Muscle layer of duodenum (tissue), 2 donors: ENCODE data around the gene SLC2A3.
"Not testable (repeated sequence)": the region's sequence is repeated elsewhere in the genome, so short reads cannot be mapped to it uniquely, and the experiment has no call there.

Source experiments
- H3K27ac ChIP-seq: one replicate; pipeline ENCODE4 v1.7.0; 2013; ENCODE audit warnings: mild to moderate bottlenecking, low read length
- H3K27me3 ChIP-seq: one replicate; pipeline ENCODE4 v1.7.0; 2013; ENCODE audit warnings: low read depth, mild to moderate bottlenecking, control low read depth, low read length
- H3K36me3 ChIP-seq, 2 donors: one replicate each; pipeline ENCODE4 v1.7.0; 2013; ENCODE audit warnings: low read length in 2 of 2, control low read depth in 1 of 2, mild to moderate bottlenecking in 1 of 2; ENCODE audit not compliant: insufficient read depth in 2 of 2, control insufficient read depth in 1 of 2
- H3K4me1 ChIP-seq, 2 donors: one replicate each; pipeline ENCODE4 v1.7.0; 2013; ENCODE audit warnings: low read length in 2 of 2, mild to moderate bottlenecking in 2 of 2, control low read depth in 1 of 2, moderate library complexity in 1 of 2; ENCODE audit not compliant: insufficient read depth in 2 of 2, control insufficient read depth in 1 of 2
- H3K4me3 ChIP-seq, 2 donors: one replicate each; pipeline ENCODE4 v1.7.0; 2013; ENCODE audit warnings: low read length in 2 of 2, low read depth in 1 of 2, mild to moderate bottlenecking in 1 of 2
- H3K9me3 ChIP-seq, 2 donors: one replicate each; pipeline ENCODE4 v1.7.0; 2013; ENCODE audit warnings: low read length in 2 of 2, control low read depth in 1 of 2, mild to moderate bottlenecking in 1 of 2; ENCODE audit not compliant: control insufficient read depth in 1 of 2
- donor health status: healthy.

Gene SLC2A3

DNA sequence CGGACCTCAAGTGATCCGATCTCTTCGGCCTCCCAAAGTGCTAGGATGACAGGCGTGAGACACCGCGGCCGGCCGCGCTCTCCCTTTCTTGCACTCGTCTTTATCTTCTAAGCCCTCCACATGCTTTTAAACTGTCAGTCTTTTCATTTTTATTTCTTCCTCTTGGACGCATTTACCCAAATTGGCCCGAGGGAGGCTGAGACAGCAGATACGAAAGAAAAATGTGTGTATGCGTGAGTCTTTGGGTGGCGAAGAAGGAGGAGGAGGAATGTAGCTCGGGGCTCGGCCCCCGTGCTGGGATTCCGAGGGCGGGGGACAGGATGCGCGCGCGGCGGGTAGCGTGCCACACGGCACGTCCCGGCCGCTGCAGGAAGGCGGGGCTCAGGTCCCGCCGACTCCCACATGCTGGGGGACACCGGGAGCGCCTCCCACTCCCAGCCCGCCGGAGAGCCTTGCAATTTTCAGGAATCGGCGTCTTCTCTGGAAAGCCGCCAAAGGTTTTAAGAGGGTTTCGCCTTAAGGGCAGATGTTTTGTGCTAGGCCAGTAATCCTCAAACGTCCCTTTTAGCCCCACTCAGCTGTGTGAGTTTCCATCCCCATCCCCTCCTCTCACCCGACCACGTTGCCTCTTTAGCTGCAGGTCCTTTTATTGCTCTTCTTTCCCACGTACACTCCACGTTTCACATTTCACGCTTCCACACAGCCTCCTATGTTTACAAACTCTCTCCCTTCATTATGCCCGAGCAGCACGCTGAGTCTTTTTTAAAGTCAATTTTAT lies 34.7 kb upstream of the SLC2A3 start:
- Histone ChIP-seq H3K27ac (peak overlapping the region; percentile 94), H3K9me3 (no peaks in the 10 kb centered on the region), H3K4me1 (peaks cover 0 to 11% of the 10 kb centered on the region in 2 donors), H3K36me3 (no peaks in the 10 kb centered on the region), H3K27me3 (no peaks in the 10 kb centered on the region), H3K4me3 (peak overlapping the region; percentile 62 to 68)

DNA sequence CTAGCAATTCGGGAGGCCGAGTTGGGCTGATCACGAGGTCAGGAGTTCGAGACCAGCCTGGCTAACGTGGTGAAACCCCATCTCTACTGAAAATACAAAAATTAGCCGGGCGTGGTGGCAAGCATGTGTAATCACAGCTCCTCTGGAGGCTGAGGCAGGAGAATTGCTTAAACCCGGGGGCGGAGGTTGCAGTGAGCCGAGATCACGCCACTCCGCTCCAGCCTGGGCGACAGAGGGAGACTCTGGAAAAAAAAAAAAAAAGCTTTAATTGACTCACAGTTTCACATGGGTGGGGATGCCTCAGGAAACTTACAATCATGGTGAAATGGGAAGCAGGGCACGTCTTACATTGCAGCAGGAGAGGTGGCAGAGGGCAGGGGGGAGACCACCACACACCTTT lies 30.6 kb upstream of the SLC2A3 start:
- Histone ChIP-seq H3K4me3 (no peak overlapping the region), H3K27ac (no peak overlapping the region), H3K27me3 (no peaks in the 10 kb centered on the region), H3K36me3 (no peaks in the 10 kb centered on the region), H3K4me1 (peaks cover 0 to 11% of the 10 kb centered on the region in 2 donors), H3K9me3 (no peaks in the 10 kb centered on the region)

DNA sequence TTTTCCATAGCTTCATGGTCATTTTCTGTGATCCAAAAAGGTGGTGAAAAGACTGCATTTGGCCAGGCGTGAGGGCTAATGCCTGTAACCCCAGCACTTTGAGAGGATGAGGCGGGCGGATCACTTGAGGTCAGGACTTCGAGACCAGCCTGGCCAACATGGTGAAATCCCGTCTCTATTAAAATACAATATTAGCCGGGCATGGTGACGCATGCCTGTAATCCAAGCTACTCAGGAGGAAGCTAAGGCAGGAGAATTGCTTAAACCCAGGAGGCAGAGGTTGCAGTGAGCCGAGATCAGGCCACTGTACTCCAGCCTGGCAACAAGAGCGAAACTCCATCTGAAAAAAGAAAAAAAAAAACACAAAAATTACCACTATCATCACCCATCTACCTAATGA lies 28.7 kb upstream of the SLC2A3 start:
- not testable (repeated sequence) for H3K4me1 ChIP-seq, H3K9me3 ChIP-seq, H3K36me3 ChIP-seq, H3K27ac ChIP-seq, H3K4me3 ChIP-seq, H3K27me3 ChIP-seq

DNA sequence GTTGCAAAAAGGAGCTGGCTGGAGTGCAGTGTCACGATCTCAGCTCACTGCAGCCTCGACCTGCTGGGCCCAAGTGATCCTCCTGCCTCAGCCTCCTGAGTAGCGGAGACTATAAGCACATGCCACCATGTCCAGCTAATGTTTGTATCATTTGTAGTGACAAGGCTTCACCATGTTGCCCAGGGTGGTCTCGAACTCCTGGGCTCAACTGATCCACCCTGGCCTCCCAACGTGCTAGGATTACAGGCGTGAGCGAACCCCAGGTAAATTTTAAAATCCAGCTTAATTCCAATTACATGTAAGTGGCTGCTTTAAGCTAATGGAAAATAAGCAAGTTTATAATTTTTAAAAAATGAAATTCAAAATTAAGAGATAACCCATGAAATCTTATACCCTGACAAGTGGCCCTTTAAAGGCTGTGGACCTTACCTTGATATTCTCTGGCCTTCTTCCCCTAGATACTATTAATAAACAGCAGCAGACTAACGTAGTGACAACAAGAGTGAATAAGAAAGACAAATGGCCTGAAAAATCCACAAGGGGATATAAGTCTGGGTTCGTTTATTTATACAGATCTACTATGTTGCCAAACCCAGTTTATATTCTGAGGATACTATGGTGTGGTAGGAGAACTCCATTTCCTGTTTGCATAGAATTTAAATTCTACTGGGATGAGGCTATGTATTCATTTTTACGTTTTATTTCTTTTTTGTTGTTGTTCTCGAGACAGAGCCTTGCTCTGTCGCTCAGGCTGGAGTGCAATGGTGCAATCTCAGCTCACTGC lies 25.6 kb upstream of the SLC2A3 start:
- H3K4me3 ChIP-seq = peak overlapping the region in 1 of 2 donors; percentile 59
- H3K9me3 ChIP-seq = no peaks in the 10 kb centered on the region
- no peak overlapping the region for H3K27ac ChIP-seq
- peaks cover 3% of the 10 kb centered on the region in 2 donors for H3K4me1 ChIP-seq
- H3K36me3 ChIP-seq = no peaks in the 10 kb centered on the region
- no peaks in the 10 kb centered on the region for H3K27me3 ChIP-seq

DNA sequence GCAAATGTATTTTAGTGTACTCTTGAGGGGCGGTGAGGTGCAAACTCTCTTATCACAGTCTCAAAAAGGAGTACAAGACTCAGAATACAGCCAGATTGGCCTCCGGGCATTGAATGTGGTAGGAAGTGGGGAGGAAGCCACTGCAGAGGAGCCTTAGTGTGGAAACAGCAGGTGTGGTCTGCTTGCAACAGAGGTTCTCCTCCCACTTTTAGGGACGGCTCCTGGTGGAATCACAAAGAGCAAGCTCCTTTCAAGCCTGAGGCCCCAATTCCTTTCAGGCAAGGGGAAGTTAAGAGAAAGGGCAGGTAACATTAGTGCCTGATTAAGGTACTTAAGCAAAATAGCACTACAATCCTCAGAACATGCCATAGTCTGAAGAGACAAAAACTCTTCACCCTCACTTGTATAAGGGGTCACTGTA lies 23.7 kb upstream of the SLC2A3 start:
- Histone ChIP-seq H3K27ac (peak overlapping the region; percentile 2), H3K4me3 (peak overlapping the region in 1 of 2 donors; percentile 21), H3K4me1 (peaks cover 3% of the 10 kb centered on the region in 2 donors), H3K9me3 (no peaks in the 10 kb centered on the region), H3K36me3 (no peaks in the 10 kb centered on the region), H3K27me3 (no peaks in the 10 kb centered on the region)

DNA sequence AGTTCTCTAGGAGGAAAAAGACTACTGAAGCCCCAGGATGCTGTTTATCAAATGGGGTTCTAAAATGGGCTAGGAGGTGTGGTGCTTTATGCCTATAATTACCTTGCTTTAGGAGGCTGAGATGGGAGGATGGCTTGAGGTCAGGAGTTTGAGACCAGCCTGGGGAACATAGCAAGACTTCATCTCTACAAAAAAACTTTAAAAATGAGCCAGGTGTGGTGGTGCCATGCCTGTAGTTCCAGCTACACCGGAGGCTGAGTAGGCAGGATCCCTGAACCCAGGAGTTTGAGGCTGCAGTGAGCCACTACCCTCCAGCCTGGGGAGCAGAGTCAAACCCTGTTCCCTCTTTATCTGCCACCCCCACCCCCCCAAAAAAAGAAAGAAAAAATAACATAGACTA lies 23.3 kb upstream of the SLC2A3 start:
- H3K27me3 ChIP-seq = no peaks in the 10 kb centered on the region
- H3K4me3 ChIP-seq = no peak overlapping the region
- peaks cover 3% of the 10 kb centered on the region in 2 donors for H3K4me1 ChIP-seq
- peak overlapping the region; percentile 2 for H3K27ac ChIP-seq
- no peaks in the 10 kb centered on the region for H3K9me3 ChIP-seq
- H3K36me3 ChIP-seq = no peaks in the 10 kb centered on the region

DNA sequence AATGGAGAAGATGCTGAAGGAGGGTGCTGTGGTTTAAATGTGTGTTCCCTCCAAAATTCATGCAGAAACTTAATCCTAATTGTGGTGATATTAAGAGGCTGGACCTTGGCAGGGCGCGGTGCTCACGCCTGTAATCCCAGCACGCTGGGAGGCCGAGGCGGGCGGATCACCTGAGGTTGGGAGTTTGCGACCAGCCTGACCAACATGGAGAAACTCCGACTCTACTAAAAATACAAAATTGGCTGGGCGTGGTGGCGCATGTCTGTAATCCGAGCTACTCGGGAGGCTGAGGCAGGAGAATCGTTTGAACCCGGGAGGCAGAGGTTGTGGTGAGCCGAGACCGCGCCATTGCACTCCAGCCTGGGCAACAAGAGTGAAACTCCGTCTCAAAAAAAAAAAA lies 18.9 kb upstream of the SLC2A3 start:
- not testable (repeated sequence) for H3K27ac ChIP-seq, H3K9me3 ChIP-seq, H3K4me1 ChIP-seq, H3K4me3 ChIP-seq, H3K36me3 ChIP-seq, H3K27me3 ChIP-seq

DNA sequence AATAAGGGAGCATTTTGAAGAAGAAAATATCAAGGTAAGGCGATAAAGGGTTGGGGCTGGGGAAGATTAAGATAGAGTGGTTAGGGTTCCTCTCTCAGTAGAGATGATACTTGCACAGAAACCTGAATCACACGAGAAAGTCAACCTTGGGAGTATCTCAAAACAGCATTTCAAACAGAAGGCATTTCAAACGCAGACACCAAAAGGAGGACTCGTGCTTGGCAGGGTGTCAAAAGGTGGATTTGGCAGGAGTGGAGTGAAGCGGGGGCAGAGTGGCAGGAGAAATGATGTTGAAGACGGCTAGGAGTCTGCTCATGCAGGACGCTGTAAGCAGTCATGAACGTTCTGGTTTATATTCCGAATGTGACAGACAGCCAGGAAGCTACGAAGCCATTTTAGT lies 18.4 kb upstream of the SLC2A3 start:
- H3K4me1 ChIP-seq, H3K27me3 ChIP-seq, H3K4me3 ChIP-seq, H3K36me3 ChIP-seq, H3K27ac ChIP-seq, H3K9me3 ChIP-seq: not testable (repeated sequence)

DNA sequence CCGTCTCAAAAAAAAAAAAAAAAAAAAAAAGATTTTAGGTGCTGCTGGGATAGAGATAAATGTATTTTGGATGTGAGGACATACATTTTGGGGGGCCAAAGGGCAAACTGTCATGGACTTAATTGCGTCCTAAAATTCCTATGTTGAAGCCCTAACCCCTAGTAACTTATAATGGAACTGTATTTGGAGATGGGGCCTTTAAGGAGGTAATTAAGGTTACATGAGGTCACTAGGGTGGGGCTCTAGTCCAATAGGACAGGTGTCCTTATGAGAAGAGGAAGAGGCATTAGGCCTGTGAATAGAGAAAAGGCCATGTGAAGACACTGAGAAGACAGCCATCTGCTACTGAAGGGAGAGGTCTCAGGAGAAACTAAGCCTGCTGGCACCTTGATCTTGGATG lies 17.9 kb upstream of the SLC2A3 start:
- not testable (repeated sequence) for H3K4me1 ChIP-seq, H3K4me3 ChIP-seq, H3K27ac ChIP-seq, H3K36me3 ChIP-seq, H3K9me3 ChIP-seq, H3K27me3 ChIP-seq

DNA sequence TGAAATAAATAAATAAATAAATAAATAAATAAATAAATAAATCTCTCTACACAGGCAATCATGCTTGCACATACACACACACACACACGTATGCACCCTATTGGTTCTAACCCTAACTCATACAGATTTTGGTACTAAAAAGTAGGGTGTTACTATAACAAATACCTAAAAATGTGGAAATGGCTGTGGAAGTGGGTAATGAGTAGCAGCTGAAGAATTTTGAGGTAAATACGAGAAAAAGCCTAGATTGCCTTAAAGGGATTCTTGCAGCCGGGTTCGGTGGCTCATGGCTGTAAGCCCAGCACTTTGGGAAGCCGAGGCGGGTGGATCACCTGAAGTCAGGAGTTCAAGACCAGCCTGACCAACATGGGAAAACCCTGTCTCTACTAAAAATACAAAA lies 15.7 kb upstream of the SLC2A3 start:
- no peaks in the 10 kb centered on the region for H3K4me1 ChIP-seq
- H3K27me3 ChIP-seq = no peaks in the 10 kb centered on the region
- no peak overlapping the region for H3K27ac ChIP-seq
- H3K9me3 ChIP-seq = no peaks in the 10 kb centered on the region
- H3K36me3 ChIP-seq = no peaks in the 10 kb centered on the region
- no peak overlapping the region for H3K4me3 ChIP-seq

DNA sequence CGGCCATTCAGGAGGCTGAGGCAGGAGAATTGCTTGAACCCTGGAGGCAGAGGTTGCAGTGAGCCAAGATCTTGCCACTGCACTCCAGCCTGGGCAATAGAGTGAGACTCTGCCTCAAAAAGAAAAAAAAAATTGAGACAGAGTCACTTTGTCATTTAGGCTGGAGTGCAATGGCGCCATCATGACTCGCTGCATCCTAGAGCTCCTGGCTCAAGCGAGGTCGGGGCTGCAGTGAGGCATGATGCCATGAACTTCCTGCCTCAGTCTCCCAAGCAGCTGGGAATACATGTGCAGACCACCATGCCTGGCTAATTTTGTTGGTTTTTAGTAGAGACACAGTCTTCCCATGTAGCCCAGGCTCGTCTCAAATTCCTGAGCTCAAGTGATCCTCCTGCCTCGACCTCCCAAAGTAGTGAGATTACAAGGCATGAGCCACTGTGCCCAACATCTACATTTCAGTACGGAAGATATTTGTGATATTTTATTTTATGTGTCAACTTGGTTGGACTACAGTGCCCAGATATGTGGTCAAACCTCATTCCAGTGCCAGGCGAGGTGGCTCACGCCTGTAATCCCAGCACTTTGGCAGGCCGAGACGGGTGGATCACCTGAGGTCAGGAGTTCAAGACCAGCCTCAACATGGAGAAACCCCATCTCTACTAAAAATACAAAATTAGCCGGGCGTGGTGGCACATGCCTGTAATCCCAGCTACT lies 14.4 kb upstream of the SLC2A3 start:
- H3K27ac ChIP-seq, H3K27me3 ChIP-seq, H3K9me3 ChIP-seq, H3K4me1 ChIP-seq, H3K4me3 ChIP-seq, H3K36me3 ChIP-seq: not testable (repeated sequence)
